ENCODE measurements around the gene SCGN. TPM values are rescaled to one million over a fixed set of nuclear protein-coding genes. Genes with fewer than 3 reads are reported as not detected.

SCGN gene
- total RNA-seq, 6 experiments from 2014 or later = 0.74 to 2.2 (median 0.99) TPM

DNA sequence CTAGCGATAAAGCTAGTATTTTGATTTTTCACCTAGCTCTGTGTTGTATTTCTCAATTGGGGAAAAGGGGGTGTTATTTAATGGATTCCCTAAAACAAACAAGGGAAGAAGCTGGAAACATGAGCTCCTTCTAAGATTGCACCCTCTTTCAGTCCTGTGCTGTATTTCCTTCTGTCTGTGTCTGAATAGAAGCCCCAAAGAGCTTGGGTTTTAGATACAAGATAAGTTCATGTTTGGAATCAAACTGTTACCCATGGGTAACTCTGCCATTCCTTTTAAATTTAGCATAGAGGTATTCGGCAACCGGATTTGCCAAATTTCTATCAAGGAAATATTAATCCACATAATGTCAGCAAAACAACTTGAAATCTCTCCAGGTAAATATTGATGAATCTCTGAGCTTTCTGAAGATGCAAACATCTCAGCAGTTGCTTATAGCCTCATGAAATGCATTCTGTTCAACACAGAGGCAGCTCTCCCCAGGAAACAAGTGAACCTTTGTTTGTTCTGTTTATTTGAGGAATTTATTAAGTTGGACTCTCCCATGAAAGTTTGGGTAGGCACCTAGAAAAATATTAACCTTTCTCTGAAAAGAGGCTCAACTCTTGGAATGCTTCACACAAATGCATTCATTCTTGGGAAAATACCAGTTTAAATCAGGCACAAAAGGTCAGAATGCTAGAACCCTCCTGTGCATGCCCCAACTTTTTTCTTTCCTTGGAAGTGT, 9.9 kb upstream of the SCGN start:
- 40% methylated on average over 3 of the region's 3 CpGs for WGBS (ENCODE audit: insufficient coverage, low coverage, low lambda C conversion rate, missing lambda C conversion rate)
- Histone ChIP-seq H3K9me3 (no peaks in the 10 kb centered on the region), H3K4me3 (no peak overlapping the region), H3K27ac (no peak overlapping the region), H3K36me3 (no peaks in the 10 kb centered on the region), H3K4me1 (peaks cover 0 to 7% (median 0%) of the 10 kb centered on the region in 4 donors), H3K27me3 (no peaks in the 10 kb centered on the region)
- peak; percentile 26 to 55 (median 33) for ATAC-seq
- no peak for TF ChIP-seq POLR2A (IDR thresholded peaks at IDR 0.05)
- TF ChIP-seq, protein P1, sequence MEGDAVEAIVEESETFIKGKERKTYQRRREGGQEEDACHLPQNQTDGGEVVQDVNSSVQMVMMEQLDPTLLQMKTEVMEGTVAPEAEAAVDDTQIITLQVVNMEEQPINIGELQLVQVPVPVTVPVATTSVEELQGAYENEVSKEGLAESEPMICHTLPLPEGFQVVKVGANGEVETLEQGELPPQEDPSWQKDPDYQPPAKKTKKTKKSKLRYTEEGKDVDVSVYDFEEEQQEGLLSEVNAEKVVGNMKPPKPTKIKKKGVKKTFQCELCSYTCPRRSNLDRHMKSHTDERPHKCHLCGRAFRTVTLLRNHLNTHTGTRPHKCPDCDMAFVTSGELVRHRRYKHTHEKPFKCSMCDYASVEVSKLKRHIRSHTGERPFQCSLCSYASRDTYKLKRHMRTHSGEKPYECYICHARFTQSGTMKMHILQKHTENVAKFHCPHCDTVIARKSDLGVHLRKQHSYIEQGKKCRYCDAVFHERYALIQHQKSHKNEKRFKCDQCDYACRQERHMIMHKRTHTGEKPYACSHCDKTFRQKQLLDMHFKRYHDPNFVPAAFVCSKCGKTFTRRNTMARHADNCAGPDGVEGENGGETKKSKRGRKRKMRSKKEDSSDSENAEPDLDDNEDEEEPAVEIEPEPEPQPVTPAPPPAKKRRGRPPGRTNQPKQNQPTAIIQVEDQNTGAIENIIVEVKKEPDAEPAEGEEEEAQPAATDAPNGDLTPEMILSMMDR (IDR thresholded peaks at IDR 0.05) = no peak
- intact Hi-C loops (cut with DNase I) = no loop called here
- no peak for DNase-seq

GRCh38 chr6:25642667-25643328, 9.2 kb upstream of the SCGN start:
- no peaks in the 10 kb centered on the region for H3K27me3 ChIP-seq
- WGBS (ENCODE audit: insufficient coverage, low coverage, low lambda C conversion rate, missing lambda C conversion rate) = 79% methylated on average over 3 of the region's 3 CpGs
- no peak for ATAC-seq
- H3K27ac ChIP-seq = no peak overlapping the region
- no peak for TF ChIP-seq POLR2A (IDR thresholded peaks at IDR 0.05)
- TF ChIP-seq, protein P1 (IDR thresholded peaks at IDR 0.05) = no peak
- peaks cover 0 to 7% (median 0%) of the 10 kb centered on the region in 4 donors for H3K4me1 ChIP-seq
- DNase-seq = no peak
- H3K9me3 ChIP-seq = no peaks in the 10 kb centered on the region
- no peaks in the 10 kb centered on the region for H3K36me3 ChIP-seq
- intact Hi-C loops (cut with DNase I) = no loop called here
- no peak overlapping the region for H3K4me3 ChIP-seq

DNA sequence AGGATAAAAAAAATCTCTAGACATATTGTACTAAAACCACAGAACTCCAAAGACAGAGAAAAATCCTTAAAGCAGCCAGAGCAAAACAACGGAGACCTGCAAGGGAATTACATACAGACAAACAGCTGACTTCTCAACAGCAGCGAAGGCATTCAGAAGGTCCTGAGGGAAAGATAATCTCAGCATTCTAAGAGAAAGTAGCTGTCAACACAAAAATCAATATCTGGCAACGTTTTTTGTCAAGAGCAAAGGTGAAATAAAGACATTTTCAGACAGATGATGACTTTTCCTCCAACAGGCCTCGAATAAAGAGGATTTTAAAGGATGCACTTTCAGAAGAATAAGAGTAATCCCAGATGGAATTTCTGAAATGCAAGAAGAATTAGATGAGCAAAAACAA, 6.1 kb upstream of the SCGN start:
- Histone ChIP-seq H3K27me3 (no peaks in the 10 kb centered on the region), H3K4me1 (peaks cover 0 to 7% (median 0%) of the 10 kb centered on the region in 4 donors), H3K4me3 (no peak overlapping the region), H3K27ac (no peak overlapping the region), H3K9me3 (no peaks in the 10 kb centered on the region), H3K36me3 (no peaks in the 10 kb centered on the region)
- intact Hi-C loops (cut with DNase I) = no loop called here
- no peak for DNase-seq
- peak in 2 of 4 donors; percentile 36 to 40 for ATAC-seq
- WGBS (ENCODE audit: insufficient coverage, low coverage, low lambda C conversion rate, missing lambda C conversion rate) = 16% methylated on average over 4 of the region's 4 CpGs
- TF ChIP-seq POLR2A (IDR thresholded peaks at IDR 0.05) = no peak
- TF ChIP-seq, protein P1 (IDR thresholded peaks at IDR 0.05) = no peak

DNA sequence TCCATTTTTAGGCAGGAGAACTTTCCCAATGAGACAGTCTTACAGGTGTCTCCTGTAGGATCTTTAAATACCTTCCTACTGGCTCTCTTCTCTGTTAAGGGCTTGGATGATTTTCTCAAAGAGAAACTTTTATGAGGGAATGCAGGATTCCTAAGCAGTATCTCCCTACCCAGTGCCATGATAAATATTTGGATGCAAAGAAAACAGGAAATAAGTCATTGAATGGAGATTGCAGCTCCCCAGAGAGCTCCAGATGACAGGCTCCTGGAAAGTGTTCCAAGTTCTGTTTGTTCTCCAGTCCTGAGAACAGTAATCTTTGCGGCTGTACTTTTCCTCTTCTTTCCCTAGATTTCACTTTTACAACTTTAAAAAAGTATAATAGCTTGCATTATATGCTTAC, 2.4 kb upstream of the SCGN start:
- peaks cover 0 to 8% of the 10 kb centered on the region in 2 donors for H3K27me3 ChIP-seq
- no peak for ATAC-seq
- 36% methylated on average over 1 of the region's 1 CpG for WGBS (ENCODE audit: insufficient coverage, low coverage, low lambda C conversion rate, missing lambda C conversion rate)

More for the DNA sequence above, 2.4 kb upstream of the SCGN start:
- TF ChIP-seq POLR2A (IDR thresholded peaks at IDR 0.05) = no peak
- TF ChIP-seq, protein P1 (IDR thresholded peaks at IDR 0.05) = no peak
- H3K27ac ChIP-seq = no peak overlapping the region
- no peaks in the 10 kb centered on the region for H3K9me3 ChIP-seq
- H3K36me3 ChIP-seq = no peaks in the 10 kb centered on the region
- H3K4me1 ChIP-seq = no peaks in the 10 kb centered on the region
- H3K4me3 ChIP-seq = no peak overlapping the region
- intact Hi-C loops (cut with DNase I) = no loop called here
- DNase-seq = no peak

Data from right lobe of liver (tissue), 6 donors.